Cardiac fibroblast (primary cell): ENCODE measurements around the gene PLEKHH1.

Experiments
- DNase-seq, 2 donors: peaks; one replicate each; pipeline versions ENCODE4 v3.0.0 to v3.0.0-alpha.2; 2010; ENCODE audit warnings: low read depth in 2 of 2
- H3K4me3 ChIP-seq, 2 donors: replicated peaks in 1 of 2; 1 replicate in 1 of 2; 2 replicates in 1 of 2; pipeline ENCODE4 v1.5.1; 2011; ENCODE audit warnings: low read depth in 2 of 2, low read length in 2 of 2, mild to moderate bottlenecking in 2 of 2, moderate library complexity in 1 of 2
- CTCF ChIP-seq: IDR thresholded peaks from one replicate; pipeline ENCODE4 v1.5.1; 2011; ENCODE audit warnings: low read depth, mild to moderate bottlenecking, low read length, inconsistent platforms

PLEKHH1 gene

GRCh38 chr14:67551123-67551522 lies 18.0 kb downstream of the PLEKHH1 start:
- TF ChIP-seq CTCF = no peak
- no peak for DNase-seq

GRCh38 chr14:67551940-67552339 lies 18.9 kb downstream of the PLEKHH1 start:
- no peak for DNase-seq
- no peak for TF ChIP-seq CTCF
- no peak overlapping the region for H3K4me3 ChIP-seq

More at GRCh38 chr14:67551123-67551522, 18.0 kb downstream of the PLEKHH1 start:
- H3K4me3 ChIP-seq = no peak overlapping the region

- no peak for DNase-seq
- H3K4me3 ChIP-seq = no peak overlapping the region
- no peak for TF ChIP-seq CTCF
These were observed 20.5 kb downstream of the PLEKHH1 start for GRCh38 chr14:67553547-67553946.

GRCh38 chr14:67554341-67554740 lies 21.3 kb downstream of the PLEKHH1 start:
- no peak overlapping the region for H3K4me3 ChIP-seq
- DNase-seq = no peak
- no peak for TF ChIP-seq CTCF

- no peak for TF ChIP-seq CTCF
- H3K4me3 ChIP-seq = no peak overlapping the region
- DNase-seq = no peak
These were observed 22.5 kb downstream of the PLEKHH1 start for GRCh38 chr14:67555518-67556090.

GRCh38 chr14:67556671-67557070 lies 23.6 kb downstream of the PLEKHH1 start:
- no peak for DNase-seq
- H3K4me3 ChIP-seq = no peak overlapping the region
- TF ChIP-seq CTCF = no peak

- TF ChIP-seq CTCF = no peak
- H3K4me3 ChIP-seq = no peak overlapping the region
- DNase-seq = peak; percentile 19 to 22
These were observed 24.0 kb downstream of the PLEKHH1 start for GRCh38 chr14:67557118-67557517.
